C4-2B (cell line): ENCODE measurements around the gene RALGAPA2.

ENCODE experiments used
- CTCF ChIP-seq: fragments of 450-650 bp; conservative IDR thresholded peaks from 2 replicates; pipeline ENCODE4 v1.5.1; 2017; ENCODE audit warnings: mild to moderate bottlenecking
- ZFX ChIP-seq: fragments of 450-650 bp; IDR thresholded peaks from 2 replicates; pipeline ENCODE4 v1.6.1; 2017

- TF ChIP-seq CTCF (no peak), ZFX (no peak)
Observed at GRCh38 chr20:20404633-20405032, 307.8 kb downstream of the RALGAPA2 start.
